Parathyroid adenoma (tissue), 2 donors: ENCODE results near the gene SKP1.

Source experiments
- H2AFZ ChIP-seq: fragments of 300-600 bp; sonication (generic); one replicate; pipeline ENCODE4 v1.7.0; 2017; ENCODE audit warnings: antibody characterized with exemption, mild to moderate bottlenecking
- H3K27ac ChIP-seq: fragments of 300-600 bp; sonication (generic); one replicate; pipeline ENCODE4 v1.7.0; 2017
- H3K27me3 ChIP-seq: fragments of 300-600 bp; sonication (generic); one replicate; pipeline ENCODE4 v1.7.0; 2017; ENCODE audit warnings: low read length; ENCODE audit not compliant: control insufficient read depth, insufficient read depth
- H3K36me3 ChIP-seq: fragments of 300-600 bp; sonication (generic); one replicate; pipeline ENCODE4 v1.7.0; 2017; ENCODE audit warnings: low read length; ENCODE audit not compliant: control insufficient read depth, insufficient read depth
- H3K4me1 ChIP-seq: fragments of 300-600 bp; sonication (generic); one replicate; pipeline ENCODE4 v1.7.0; 2017; ENCODE audit warnings: control low read depth
- H3K4me2 ChIP-seq: fragments of 300-600 bp; sonication (generic); one replicate; pipeline ENCODE4 v1.7.0; 2017; ENCODE audit warnings: low read length
- H3K4me3 ChIP-seq: fragments of 300-600 bp; sonication (generic); one replicate; pipeline ENCODE4 v1.7.0; 2017; ENCODE audit warnings: low read depth, low read length
- H3K79me2 ChIP-seq: fragments of 300-600 bp; sonication (generic); one replicate; pipeline ENCODE4 v1.7.0; 2017; ENCODE audit warnings: control low read depth
- H3K9ac ChIP-seq: fragments of 300-600 bp; sonication (generic); one replicate; pipeline ENCODE4 v1.7.0; 2017; ENCODE audit warnings: mild to moderate bottlenecking
- H3K9me3 ChIP-seq: fragments of 300-600 bp; sonication (generic); one replicate; pipeline ENCODE4 v1.7.0; 2017; ENCODE audit warnings: low read length; ENCODE audit not compliant: control insufficient read depth
- CTCF ChIP-seq: fragments of 300-600 bp; sonication (generic); IDR thresholded peaks from one replicate; pipeline ENCODE4 v1.7.0; 2017; ENCODE audit warnings: antibody characterized with exemption, mild to moderate bottlenecking
- donor health status: primary hyperparathyroidism.

Gene SKP1

GRCh38 chr5:134132372-134133187 lies 44.2 kb downstream of the SKP1 start:
- Histone ChIP-seq H3K4me2 (no peak overlapping the region), H3K9me3 (no peaks in the 10 kb centered on the region), H3K9ac (no peak overlapping the region), H3K27ac (no peak overlapping the region), H3K4me1 (peaks cover 14% of the 10 kb centered on the region), H2AFZ (no peak overlapping the region), H3K79me2 (peaks cover 8% of the 10 kb centered on the region), H3K4me3 (no peak overlapping the region), H3K27me3 (no peaks in the 10 kb centered on the region), H3K36me3 (no peaks in the 10 kb centered on the region)
- no peak for TF ChIP-seq CTCF

GRCh38 chr5:134131578-134132350 lies 45.0 kb downstream of the SKP1 start:
- Histone ChIP-seq H3K36me3 (no peaks in the 10 kb centered on the region), H3K4me3 (no peak overlapping the region), H3K4me1 (peaks cover 14% of the 10 kb centered on the region), H2AFZ (no peak overlapping the region), H3K27me3 (no peaks in the 10 kb centered on the region), H3K9ac (no peak overlapping the region), H3K4me2 (no peak overlapping the region), H3K9me3 (no peaks in the 10 kb centered on the region), H3K27ac (no peak overlapping the region), H3K79me2 (peaks cover 8% of the 10 kb centered on the region)
- no peak for TF ChIP-seq CTCF

- Histone ChIP-seq H3K4me2 (no peak overlapping the region), H3K36me3 (no peaks in the 10 kb centered on the region), H3K9me3 (no peaks in the 10 kb centered on the region), H3K27me3 (no peaks in the 10 kb centered on the region), H3K27ac (no peak overlapping the region), H3K4me3 (no peak overlapping the region), H3K9ac (no peak overlapping the region), H3K4me1 (peaks cover 10% of the 10 kb centered on the region), H3K79me2 (peaks cover 8% of the 10 kb centered on the region), H2AFZ (no peak overlapping the region)
- no peak for TF ChIP-seq CTCF
Observed at GRCh38 chr5:134131165-134131564, 45.6 kb downstream of the SKP1 start.

GRCh38 chr5:134130239-134130945 lies 46.4 kb downstream of the SKP1 start:
- Histone ChIP-seq H3K4me3 (no peak overlapping the region), H3K9ac (no peak overlapping the region), H3K9me3 (no peaks in the 10 kb centered on the region), H3K27me3 (no peaks in the 10 kb centered on the region), H3K36me3 (no peaks in the 10 kb centered on the region), H3K4me2 (no peak overlapping the region), H3K79me2 (peaks cover 8% of the 10 kb centered on the region), H3K4me1 (peaks cover 16% of the 10 kb centered on the region), H3K27ac (no peak overlapping the region), H2AFZ (no peak overlapping the region)
- TF ChIP-seq CTCF = no peak
